GM12878 (cell line): ENCODE data around the gene TMEM175. TPM values are rescaled to one million over a fixed set of nuclear protein-coding genes. Genes with fewer than 3 reads are reported as not detected.

Source experiments
- ATAC-seq: fragments of 200-7000 bp; cut with Tn5 transposase; 3 replicates; pipeline ENCODE4 v1.9.1; 2020; ENCODE audit warnings: mild to moderate bottlenecking, moderate library complexity
- BruUV-seq: library from RNA; stranded (reverse); fragments of 400-500 nt; replicated peaks from 2 replicates; lab custom pipeline; 2021; lab: Mats Ljungman, UMichigan
- CTCF ChIA-PET: fragments of 300-600 bp; sonication (Branson Sonifier 250); formaldehyde crosslinking; extraction: SDS; loops from one replicate; lab custom pipeline; 2021; ENCODE audit warnings: inconsistent platforms; lab: Yijun Ruan, JAX
- POLR2A ChIA-PET: fragments of 350-600 bp; formaldehyde crosslinking; extraction: SDS; loops from one replicate; lab custom pipeline; 2021; ENCODE audit warnings: inconsistent platforms; lab: Charles Lee
- RAD21 ChIA-PET: fragments of 300-600 bp; sonication (Branson Sonifier 250); formaldehyde crosslinking; loops from one replicate; lab custom pipeline; 2023; ENCODE audit warnings: antibody characterized with exemption; ENCODE audit not compliant: unreplicated experiment; lab: Charles Lee
- SMC1A ChIA-PET: fragments of 300-600 bp; sonication (Branson Sonifier 250); formaldehyde crosslinking; loops from one replicate; lab custom pipeline; 2023; ENCODE audit not compliant: unreplicated experiment, uncharacterized antibody; lab: Charles Lee
- DNase-seq: peaks from one replicate; pipeline ENCODE4 v3.0.0-alpha.2; 2011; ENCODE audit warnings: low read depth, low spot score
- FAIRE-seq: peaks from 3 replicates; lab custom pipeline; 2011; peaks lifted over from hg19 to GRCh38; lab: Jason Lieb, UNC
- H2AFZ ChIP-seq: 2 replicates; pipeline ENCODE4 v1.6.0; 2011; ENCODE audit warnings: low read depth, low read length, control low read depth; ENCODE audit not compliant: control insufficient read depth
- H3K27ac ChIP-seq: 2 replicates; pipeline ENCODE4 v1.5.1; 2011; ENCODE audit warnings: control low read depth; ENCODE audit not compliant: control insufficient read depth, insufficient read depth
- H3K27me3 ChIP-seq, 2 experiments: replicated peaks in 1 of 2; 2 replicates each; pipeline versions ENCODE4 v1.6.0 to v1.6.1; 2011; ENCODE audit warnings: low read length in 1 of 2; ENCODE audit not compliant: control insufficient read depth in 2 of 2, insufficient read depth in 2 of 2
- H3K36me3 ChIP-seq, 2 experiments: 2 replicates each; pipeline ENCODE4 v1.5.1; 2011; ENCODE audit warnings: low read length in 1 of 2; ENCODE audit not compliant: control insufficient read depth in 2 of 2, insufficient read depth in 2 of 2
- H3K4me1 ChIP-seq: 2 replicates; pipeline ENCODE4 v1.6.1; 2011; ENCODE audit warnings: mild to moderate bottlenecking, low read length, moderate library complexity, mixed read lengths; ENCODE audit not compliant: control insufficient read depth, insufficient read depth
- H3K4me2 ChIP-seq: 2 replicates; pipeline ENCODE4 v1.6.0; 2011; ENCODE audit warnings: control low read depth; ENCODE audit not compliant: control insufficient read depth, insufficient read depth
- H3K4me3 ChIP-seq: fragments of 200-600 bp; sonication (generic); 2 replicates; pipeline ENCODE4 v1.5.1; 2016
- H3K79me2 ChIP-seq: 2 replicates; pipeline ENCODE4 v1.6.0; 2011; ENCODE audit warnings: low read length; ENCODE audit not compliant: control insufficient read depth, insufficient read depth
- H3K9ac ChIP-seq: 2 replicates; pipeline ENCODE4 v1.8.0; 2011; ENCODE audit warnings: low read length, control low read depth, mixed read lengths; ENCODE audit not compliant: control insufficient read depth, insufficient read depth
- H3K9me3 ChIP-seq: replicated peaks from 3 replicates; pipeline ENCODE4 v1.5.1; 2011; ENCODE audit warnings: mild to moderate bottlenecking, low read length; ENCODE audit not compliant: control insufficient read depth, insufficient read depth
- H4K20me1 ChIP-seq: 2 replicates; pipeline ENCODE4 v1.6.0; 2011; ENCODE audit not compliant: control insufficient read depth, insufficient read depth
- CBX3 ChIP-seq: fragments of 200-600 bp; sonication (generic); IDR thresholded peaks from 2 replicates; pipeline ENCODE4 v1.6.1; 2016; ENCODE audit warnings: low read depth, borderline replicate concordance
- CHD1 ChIP-seq: IDR thresholded peaks from 2 replicates; pipeline ENCODE4 v1.6.1; 2012; ENCODE audit warnings: low read depth, low read length, improper control_type of control experiment
- FOXK2 ChIP-seq: fragments of 450-650 bp; IDR thresholded peaks from 2 replicates; pipeline ENCODE4 v1.6.1; 2017; ENCODE audit warnings: mild to moderate bottlenecking, moderate library complexity
- KDM1A ChIP-seq: fragments of 200-600 bp; sonication (generic); IDR thresholded peaks from 2 replicates; pipeline ENCODE4 v1.6.1; 2016; ENCODE audit warnings: borderline replicate concordance
- MAX ChIP-seq: IDR thresholded peaks from 2 replicates; pipeline ENCODE4 v1.6.1; 2012; ENCODE audit warnings: low read depth, low read length, improper control_type of control experiment
- MTA2 ChIP-seq: fragments of 450-650 bp; IDR thresholded peaks from 2 replicates; pipeline ENCODE4 v1.6.1; 2016; ENCODE audit warnings: low read depth, mild to moderate bottlenecking, moderate library complexity
- MTA3 ChIP-seq: IDR thresholded peaks from 2 replicates; pipeline ENCODE4 v1.6.1; 2012; ENCODE audit warnings: low read length, inconsistent platforms, borderline replicate concordance
- NFIC ChIP-seq: IDR thresholded peaks from 2 replicates; pipeline ENCODE4 v1.6.1; 2012; ENCODE audit warnings: low read depth, mild to moderate bottlenecking, inconsistent platforms, low read length, moderate library complexity
- NFYA ChIP-seq: IDR thresholded peaks from 2 replicates; pipeline ENCODE4 v1.6.1; 2011; ENCODE audit warnings: low read depth, mild to moderate bottlenecking, low read length, improper control_type of control experiment, borderline replicate concordance
- PBX3 ChIP-seq: IDR thresholded peaks from 2 replicates; pipeline ENCODE4 v1.6.1; 2011; ENCODE audit warnings: mild to moderate bottlenecking, low read depth, low read length, moderate library complexity; ENCODE audit not compliant: insufficient replicate concordance
- RUNX3 ChIP-seq: IDR thresholded peaks from 2 replicates; pipeline ENCODE4 v1.6.1; 2012; ENCODE audit warnings: low read length, inconsistent platforms
- SPI1 ChIP-seq: IDR thresholded peaks from 2 replicates; pipeline ENCODE4 v1.6.1; 2011; ENCODE audit warnings: low read depth, mild to moderate bottlenecking, low read length, moderate library complexity, borderline replicate concordance; ENCODE audit not compliant: insufficient read depth
- TBL1XR1 ChIP-seq: IDR thresholded peaks from 2 replicates; pipeline ENCODE4 v1.6.1; 2012; ENCODE audit warnings: low read depth, low read length, improper control_type of control experiment
- TCF12 ChIP-seq: IDR thresholded peaks from 2 replicates; pipeline ENCODE4 v1.6.1; 2011; ENCODE audit warnings: low read depth, mild to moderate bottlenecking, low read length
- ZSCAN29 ChIP-seq: fragments of 450-650 bp; IDR thresholded peaks from 2 replicates; pipeline ENCODE4 v1.6.1; 2017; ENCODE audit warnings: mild to moderate bottlenecking, moderate library complexity
- WGBS: methylation state at CpG from one replicate; pipeline ENCODE4 v1.1.6; 2016; ENCODE audit warnings: low lambda C conversion rate; ENCODE audit not compliant: insufficient replicate concordance, insufficient coverage; ENCODE audit errors: missing lambda C conversion rate; 5-methylcytosine and 5-hydroxymethylcytosine counted together
- in situ Hi-C: fragments of 300-500 bp; cut with MboI; formaldehyde crosslinking; loops from 9 replicates; pipeline ENCODE4 v1.14.3; 2018; ENCODE audit warnings: mixed read lengths
- intact Hi-C: fragments of 100-400 bp; cut with micrococcal nuclease; formaldehyde crosslinking; loops from one replicate; pipeline ENCODE4 v1.14.2; 2022; ENCODE audit not compliant: unreplicated experiment
- polyA plus RNA-seq, 11 experiments: library from polyadenylated mRNA; depleted of rRNA in 4 of 11; unstranded in 6 of 11; stranded (reverse) in 5 of 11; fragments of >200 nt; fragmentation: Nextera tagmentation in 4 of 11; fragmentation: Illumina TruSeq in 1 of 11; extraction: Ambion mirVana in 4 of 11; extraction: Trizol in 1 of 11; gene quantifications; 1 replicate in 1 of 11; 2 replicates in 10 of 11; pipeline versions ENCODE4 v1.2.1 to v1.2.3, GENCODE V29; 2011 to 2016; ENCODE audit warnings: inconsistent platforms in 2 of 11, missing spikeins in 2 of 11, low read depth in 1 of 11
- total RNA-seq, 4 experiments: library from RNA; depleted of rRNA in 3 of 4; stranded (reverse); fragments of >200 nt in 3 of 4; fragmentation: Illumina TruSeq in 1 of 4; extraction: Trizol in 1 of 4; gene quantifications; 2 replicates each; pipeline versions ENCODE4 v1.2.1 to v1.2.3, GENCODE V29; 2013 to 2021

The TMEM175 gene
- total and polyA plus RNA-seq, 10 of the 15 experiments (the other 5 are each of a cell fraction or from before 2014, with no cell fraction given) = 0.11 to 39.5 (median 22.3) TPM

- POLR2A ChIA-PET = no interaction called here
- DNase-seq = no peak
- no peaks in the 10 kb centered on the region for H3K79me2 ChIP-seq
- H3K27ac ChIP-seq = no peak overlapping the region
- H3K9ac ChIP-seq = no peak overlapping the region
- intact Hi-C loops (no loop called here), in situ Hi-C loops (no loop called here)
- H3K4me1 ChIP-seq = no peaks in the 10 kb centered on the region
- H3K4me3 ChIP-seq = no peak overlapping the region
- no peak overlapping the region for H3K4me2 ChIP-seq
- SMC1A ChIA-PET = interaction anchor here (0.6 kb wide), 1 partner anchor 21 kb away, joined by 3 read pairs; no protein-coding TSS in a partner anchor
- CTCF ChIA-PET = no interaction called here
- no TSS peak for BruUV-seq
- no peaks in the 10 kb centered on the region; a peak in 1 of 4 replicates for H3K36me3 ChIP-seq
- no peak for TF ChIP-seq MTA3
- no peak for TF ChIP-seq PBX3
- no peak for TF ChIP-seq CBX3
- no peak overlapping the region for H2AFZ ChIP-seq
- H3K9me3 ChIP-seq = no peaks in the 10 kb centered on the region
- no peak for ATAC-seq
- H3K27me3 ChIP-seq = no peaks in the 10 kb centered on the region
- 75% methylated on average over 15 of the region's 17 CpGs for WGBS
- no peak for FAIRE-seq
- RAD21 ChIA-PET = no interaction called here
- H4K20me1 ChIP-seq = no peaks in the 10 kb centered on the region
These were observed 26.0 kb downstream of the TMEM175 start for GRCh38 chr4:958314-958665.

- POLR2A ChIA-PET = no interaction called here
- TF ChIP-seq FOXK2 (no peak), MAX (no peak), TBL1XR1 (no peak), KDM1A (no peak), NFYA (no peak), NFIC (no peak), RUNX3 (no peak), PBX3 (no peak), MTA2 (no peak), TCF12 (no peak), SPI1 (no peak), CHD1 (no peak), ZSCAN29 (no peak), MTA3 (no peak)
These were observed 26.6 kb downstream of the TMEM175 start for GRCh38 chr4:958696-959337.

More at GRCh38 chr4:958696-959337, 26.6 kb downstream of the TMEM175 start:
- CTCF ChIA-PET = no interaction called here
- Histone ChIP-seq H3K36me3 (no peaks in the 10 kb centered on the region; a peak in 1 of 4 replicates), H3K79me2 (no peaks in the 10 kb centered on the region), H3K9me3 (no peaks in the 10 kb centered on the region), H3K4me3 (no peak overlapping the region), H3K4me2 (no peak overlapping the region), H4K20me1 (no peaks in the 10 kb centered on the region), H3K9ac (no peak overlapping the region), H3K27me3 (no peaks in the 10 kb centered on the region), H3K4me1 (no peaks in the 10 kb centered on the region), H2AFZ (no peak overlapping the region), H3K27ac (no peak overlapping the region)
- no TSS peak for BruUV-seq
- FAIRE-seq (no peak), DNase-seq (no peak), ATAC-seq (no peak)
- in situ Hi-C loops = no loop called here
- 69% methylated on average over 17 of the region's 17 CpGs for WGBS
- intact Hi-C loops = no loop called here
- RAD21 ChIA-PET = no interaction called here
- SMC1A ChIA-PET = no interaction called here
